ENCODE data around the gene MANBA.

MANBA gene

DNA sequence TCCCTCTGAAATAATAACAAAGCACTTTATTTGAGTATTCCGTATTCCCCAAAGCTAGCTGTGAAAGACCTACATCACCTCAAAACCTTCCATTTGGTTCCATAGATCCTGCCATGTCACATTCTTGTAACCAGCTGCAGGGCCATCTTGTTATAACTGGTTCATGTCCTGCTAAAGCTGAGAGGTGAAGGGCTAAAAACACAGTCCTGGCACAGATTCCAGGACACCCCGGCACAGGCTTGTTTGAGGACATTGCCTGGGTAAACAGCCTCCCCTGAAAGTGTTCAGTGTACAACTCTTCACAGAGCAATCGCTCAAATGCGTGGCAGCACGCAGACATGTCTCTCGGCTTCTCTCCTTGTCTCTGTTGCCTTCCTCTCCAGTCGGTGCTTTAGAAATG, 129.2 kb downstream of the MANBA start:
- TF ChIP-seq, protein P1, sequence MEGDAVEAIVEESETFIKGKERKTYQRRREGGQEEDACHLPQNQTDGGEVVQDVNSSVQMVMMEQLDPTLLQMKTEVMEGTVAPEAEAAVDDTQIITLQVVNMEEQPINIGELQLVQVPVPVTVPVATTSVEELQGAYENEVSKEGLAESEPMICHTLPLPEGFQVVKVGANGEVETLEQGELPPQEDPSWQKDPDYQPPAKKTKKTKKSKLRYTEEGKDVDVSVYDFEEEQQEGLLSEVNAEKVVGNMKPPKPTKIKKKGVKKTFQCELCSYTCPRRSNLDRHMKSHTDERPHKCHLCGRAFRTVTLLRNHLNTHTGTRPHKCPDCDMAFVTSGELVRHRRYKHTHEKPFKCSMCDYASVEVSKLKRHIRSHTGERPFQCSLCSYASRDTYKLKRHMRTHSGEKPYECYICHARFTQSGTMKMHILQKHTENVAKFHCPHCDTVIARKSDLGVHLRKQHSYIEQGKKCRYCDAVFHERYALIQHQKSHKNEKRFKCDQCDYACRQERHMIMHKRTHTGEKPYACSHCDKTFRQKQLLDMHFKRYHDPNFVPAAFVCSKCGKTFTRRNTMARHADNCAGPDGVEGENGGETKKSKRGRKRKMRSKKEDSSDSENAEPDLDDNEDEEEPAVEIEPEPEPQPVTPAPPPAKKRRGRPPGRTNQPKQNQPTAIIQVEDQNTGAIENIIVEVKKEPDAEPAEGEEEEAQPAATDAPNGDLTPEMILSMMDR (conservative IDR thresholded peaks at IDR 0.05; ENCODE audit: control insufficient read depth, insufficient read depth, low read depth, low read length), result no peak
- H3K4me3 ChIP-seq (ENCODE audit: control insufficient read depth, low read depth, low read length), result no peak overlapping the region
- DNase-seq (ENCODE audit: low read depth), result no peak

DNA sequence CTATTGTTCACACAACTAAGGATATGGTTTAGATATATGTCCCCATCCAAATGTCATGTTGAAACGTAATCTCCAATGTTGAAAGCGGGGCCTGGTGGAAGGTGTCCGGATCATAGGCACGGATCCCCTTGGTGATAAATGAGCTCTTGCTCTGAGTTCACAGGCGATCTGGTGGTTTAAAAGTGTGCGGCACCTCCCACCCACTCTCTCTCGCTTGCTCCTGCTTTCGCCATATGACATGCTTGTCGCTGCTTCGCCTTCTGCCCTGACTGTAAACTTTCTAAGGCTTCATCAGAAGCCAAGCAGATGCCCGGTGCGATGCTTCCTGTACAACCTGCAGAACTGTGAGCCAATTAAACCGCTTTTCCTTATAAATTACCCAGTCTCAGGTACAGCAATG, 131.1 kb downstream of the MANBA start:
- TF ChIP-seq, protein P1 (conservative IDR thresholded peaks at IDR 0.05; ENCODE audit: control insufficient read depth, insufficient read depth, low read depth, low read length), result no peak
- H3K4me3 ChIP-seq (ENCODE audit: control insufficient read depth, low read depth, low read length), result no peak overlapping the region
- no peak for DNase-seq (ENCODE audit: low read depth)

DNA sequence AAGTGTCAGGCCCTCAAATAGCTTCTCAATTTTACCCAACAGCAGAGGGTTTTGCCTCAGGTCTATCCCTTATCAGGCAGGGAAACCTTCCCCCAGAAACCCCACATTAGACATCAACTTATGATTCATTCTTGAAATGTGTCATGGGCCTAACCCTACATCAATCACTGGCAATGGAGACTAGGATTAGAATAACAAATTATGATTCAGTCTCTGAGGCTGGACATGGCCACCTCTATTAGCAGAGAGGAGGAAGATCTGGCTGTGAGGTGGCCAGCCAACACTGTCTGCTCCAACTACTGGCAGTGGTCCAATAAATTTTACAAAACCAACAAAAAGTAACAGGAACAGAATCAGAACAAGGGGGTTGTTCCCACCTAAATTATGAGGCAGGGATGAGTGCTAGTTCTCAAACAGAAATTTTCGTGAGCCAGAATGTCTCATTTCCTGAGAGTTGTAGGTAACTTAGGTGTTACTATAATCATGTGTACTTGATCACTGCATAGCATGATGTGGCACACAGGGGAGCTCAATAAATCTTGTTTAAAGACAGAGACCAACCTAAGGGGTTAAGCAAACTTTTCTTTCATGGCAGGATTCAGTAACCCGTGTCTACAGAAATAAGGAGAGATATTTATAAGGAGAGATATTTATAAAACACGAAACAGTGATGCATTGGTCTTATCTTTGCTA, 132.8 kb downstream of the MANBA start:
- no peak overlapping the region for H3K4me3 ChIP-seq (ENCODE audit: control insufficient read depth, low read depth, low read length)
- TF ChIP-seq, protein P1 (conservative IDR thresholded peaks at IDR 0.05; ENCODE audit: control insufficient read depth, insufficient read depth, low read depth, low read length), result no peak
- DNase-seq (ENCODE audit: low read depth), result peak; percentile 88

DNA sequence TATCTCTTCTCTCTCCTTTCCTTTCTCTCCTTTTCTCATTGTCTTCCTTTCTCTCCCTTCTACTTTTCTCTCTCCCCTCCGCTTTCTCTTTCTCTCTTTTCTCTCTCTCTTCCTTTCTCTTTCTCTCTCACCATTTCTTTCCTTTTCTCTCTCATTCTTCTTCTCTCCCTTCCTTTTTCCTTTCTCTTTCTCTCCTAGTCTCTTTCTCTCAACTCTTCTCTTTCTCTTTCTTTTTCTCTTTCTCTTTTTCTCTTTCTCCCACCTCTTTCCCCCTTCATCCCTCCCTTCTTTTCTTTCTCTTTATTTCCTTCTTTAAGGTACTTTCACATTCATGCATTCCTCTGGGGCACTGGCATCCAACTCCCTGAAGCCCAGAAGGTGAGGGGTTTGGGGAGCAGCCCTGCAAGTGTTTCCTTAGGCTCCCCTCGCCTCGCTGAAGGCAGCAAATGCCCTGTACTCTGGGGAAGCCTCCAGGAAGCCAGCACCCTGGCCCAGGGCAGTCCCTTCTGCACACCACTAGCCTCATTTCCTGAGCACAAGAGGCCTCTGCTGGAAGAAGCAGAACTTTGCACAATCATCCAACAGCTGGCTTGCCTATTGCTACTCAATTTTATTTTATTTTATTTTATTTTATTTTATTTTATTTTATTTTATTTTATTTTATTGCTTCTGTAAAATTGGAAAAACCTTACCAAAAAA, 135.4 kb downstream of the MANBA start:
- no peak overlapping the region for H3K4me3 ChIP-seq (ENCODE audit: control insufficient read depth, low read depth, low read length)
- peak; percentile 65 for DNase-seq (ENCODE audit: low read depth)
- TF ChIP-seq, protein P1 (conservative IDR thresholded peaks at IDR 0.05; ENCODE audit: control insufficient read depth, insufficient read depth, low read depth, low read length), result peak; percentile 44

DNA sequence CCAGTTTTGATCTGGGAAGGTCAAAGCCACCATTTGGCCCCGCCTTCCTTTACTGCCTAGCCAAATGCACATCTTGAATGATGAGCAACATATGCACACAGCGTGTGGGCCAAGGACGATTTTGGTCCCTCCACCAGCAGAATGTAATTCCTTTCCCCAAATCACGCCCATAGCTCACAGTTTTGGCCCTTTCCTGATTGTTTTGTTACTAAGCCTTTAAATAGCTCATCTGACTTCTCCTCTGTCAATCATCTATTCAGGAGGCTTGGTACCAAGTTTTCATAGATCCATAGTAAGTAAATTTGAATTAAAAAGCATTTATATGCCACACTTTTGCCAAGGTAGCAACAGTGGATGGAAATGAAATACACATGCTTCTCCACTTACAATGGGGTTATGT, 136.3 kb downstream of the MANBA start:
- H3K4me3 ChIP-seq (ENCODE audit: control insufficient read depth, low read depth, low read length), result no peak overlapping the region
- DNase-seq (ENCODE audit: low read depth), result no peak
- TF ChIP-seq, protein P1 (conservative IDR thresholded peaks at IDR 0.05; ENCODE audit: control insufficient read depth, insufficient read depth, low read depth, low read length), result no peak

DNA sequence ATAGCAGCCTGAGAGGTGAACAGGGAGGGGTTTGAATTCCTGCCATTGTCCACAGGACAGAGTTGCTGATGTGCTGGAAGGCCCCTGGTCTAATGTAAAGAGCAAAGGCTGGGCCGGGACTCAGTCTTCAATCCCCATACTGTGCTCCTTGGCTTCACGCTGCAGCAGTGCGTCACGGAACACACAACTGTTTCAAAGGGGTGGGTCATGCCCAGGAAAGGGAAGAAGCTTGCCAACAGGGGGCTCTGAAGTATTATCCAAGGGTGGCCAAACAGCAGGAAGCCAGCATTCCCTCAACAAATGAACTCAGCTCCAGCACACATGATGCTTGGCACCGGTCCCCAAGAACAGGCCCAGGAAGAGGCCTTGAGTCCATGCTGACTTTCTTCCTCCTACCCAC, 137.1 kb downstream of the MANBA start:
- DNase-seq (ENCODE audit: low read depth), result peak; percentile 61
- no peak overlapping the region for H3K4me3 ChIP-seq (ENCODE audit: control insufficient read depth, low read depth, low read length)
- TF ChIP-seq, protein P1 (conservative IDR thresholded peaks at IDR 0.05; ENCODE audit: control insufficient read depth, insufficient read depth, low read depth, low read length), result peak; percentile 16

Data from fibroblast of mammary gland (primary cell).